Cardiac muscle cell (in vitro differentiated cells and primary cell): ENCODE data around the gene EVA1B. TPM values are rescaled to one million over a fixed set of nuclear protein-coding genes. Genes with fewer than 3 reads are reported as not detected.

ENCODE experiments used
- DNase-seq, 2 donors: peaks; one replicate each; pipeline versions ENCODE4 v3.0.0 to v3.0.0-alpha.2; 2010 to 2017; ENCODE audit warnings: low read depth in 1 of 2, low spot score in 1 of 2
- H3K27ac ChIP-seq: fragments of 200-600 bp; sonication (generic); 2 replicates; pipeline ENCODE4 v1.5.1; 2016
- H3K27me3 ChIP-seq: fragments of 200-600 bp; sonication (generic); 2 replicates; pipeline ENCODE4 v1.6.0; 2016; ENCODE audit warnings: control low read depth
- H3K36me3 ChIP-seq: fragments of 200-600 bp; sonication (generic); 2 replicates; pipeline ENCODE4 v1.5.1; 2016; ENCODE audit warnings: control low read depth
- H3K4me1 ChIP-seq: fragments of 200-600 bp; sonication (generic); 2 replicates; pipeline ENCODE4 v1.8.1; 2017; ENCODE audit warnings: low read depth, mild to moderate bottlenecking, mixed run types
- H3K4me3 ChIP-seq: fragments of 200-600 bp; sonication (generic); 2 replicates; pipeline ENCODE4 v1.5.1; 2016; ENCODE audit warnings: mild to moderate bottlenecking
- H3K9me3 ChIP-seq: fragments of 200-600 bp; sonication (generic); 2 replicates; pipeline ENCODE4 v1.5.1; 2017; ENCODE audit warnings: low read depth, mild to moderate bottlenecking, control low read depth
- polyA plus RNA-seq: library from polyadenylated mRNA; unstranded; fragments of >200 nt; fragmentation: Nextera tagmentation; extraction: Ambion mirVana; gene quantifications from 2 replicates; pipeline ENCODE4 v1.2.1, GENCODE V29; 2016
- total RNA-seq: library from RNA; depleted of rRNA; stranded (reverse); fragments of >200 nt; gene quantifications from 2 replicates; pipeline ENCODE4 v1.2.3, GENCODE V29; 2016
- TF ChIP-seq, protein P1 (sequence below): IDR thresholded peaks from 2 replicates; pipeline ENCODE4 v1.5.1; 2012; ENCODE audit warnings: low read depth, mild to moderate bottlenecking, low read length

The EVA1B gene
- total and polyA plus RNA-seq, 2 experiments from 2014 or later = 24.5 to 40.4 TPM

DNA sequence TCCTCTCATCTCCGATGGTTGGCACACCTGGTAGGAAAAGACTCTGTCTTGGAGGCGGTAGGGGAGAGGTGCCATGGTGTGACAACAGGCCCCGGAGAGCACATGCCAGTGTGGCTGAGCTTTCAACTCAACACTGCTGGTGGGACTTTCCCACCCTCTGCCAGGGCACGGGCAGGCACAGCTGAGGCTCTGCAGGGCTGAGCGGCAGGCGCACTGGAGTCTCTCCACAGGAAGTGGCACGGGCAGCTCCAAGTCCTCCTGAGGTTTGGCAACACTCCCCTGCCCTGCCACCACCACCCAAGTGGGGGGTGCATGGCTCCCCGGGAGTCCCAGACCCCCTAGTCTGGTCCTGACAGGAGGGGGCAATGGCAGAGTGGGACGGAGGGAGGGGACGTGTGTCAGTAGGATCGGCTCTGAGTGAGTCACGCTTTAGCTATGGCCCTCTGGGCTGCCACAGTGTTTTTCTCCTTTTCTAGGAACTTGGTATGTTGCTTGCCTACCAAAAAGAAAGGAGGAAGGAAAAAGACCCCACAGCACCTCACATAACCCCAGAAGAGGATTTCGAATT lies 27.3 kb upstream of the EVA1B start:
- Histone ChIP-seq H3K27me3 (no peaks in the 10 kb centered on the region), H3K4me3 (no peak overlapping the region), H3K9me3 (no peaks in the 10 kb centered on the region), H3K27ac (no peak overlapping the region), H3K4me1 (no peaks in the 10 kb centered on the region), H3K36me3 (peaks cover 17% of the 10 kb centered on the region)
- peak in 1 of 2 donors; percentile 78 for DNase-seq
- TF ChIP-seq, protein P1, sequence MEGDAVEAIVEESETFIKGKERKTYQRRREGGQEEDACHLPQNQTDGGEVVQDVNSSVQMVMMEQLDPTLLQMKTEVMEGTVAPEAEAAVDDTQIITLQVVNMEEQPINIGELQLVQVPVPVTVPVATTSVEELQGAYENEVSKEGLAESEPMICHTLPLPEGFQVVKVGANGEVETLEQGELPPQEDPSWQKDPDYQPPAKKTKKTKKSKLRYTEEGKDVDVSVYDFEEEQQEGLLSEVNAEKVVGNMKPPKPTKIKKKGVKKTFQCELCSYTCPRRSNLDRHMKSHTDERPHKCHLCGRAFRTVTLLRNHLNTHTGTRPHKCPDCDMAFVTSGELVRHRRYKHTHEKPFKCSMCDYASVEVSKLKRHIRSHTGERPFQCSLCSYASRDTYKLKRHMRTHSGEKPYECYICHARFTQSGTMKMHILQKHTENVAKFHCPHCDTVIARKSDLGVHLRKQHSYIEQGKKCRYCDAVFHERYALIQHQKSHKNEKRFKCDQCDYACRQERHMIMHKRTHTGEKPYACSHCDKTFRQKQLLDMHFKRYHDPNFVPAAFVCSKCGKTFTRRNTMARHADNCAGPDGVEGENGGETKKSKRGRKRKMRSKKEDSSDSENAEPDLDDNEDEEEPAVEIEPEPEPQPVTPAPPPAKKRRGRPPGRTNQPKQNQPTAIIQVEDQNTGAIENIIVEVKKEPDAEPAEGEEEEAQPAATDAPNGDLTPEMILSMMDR = no peak

GRCh38 chr1:36349839-36350238 lies 26.4 kb upstream of the EVA1B start:
- Histone ChIP-seq H3K27ac (no peak overlapping the region), H3K4me1 (no peaks in the 10 kb centered on the region), H3K4me3 (no peak overlapping the region), H3K27me3 (no peaks in the 10 kb centered on the region), H3K36me3 (peaks cover 17% of the 10 kb centered on the region), H3K9me3 (no peaks in the 10 kb centered on the region)
- TF ChIP-seq, protein P1 = no peak
- peak in 1 of 2 donors; percentile 31 for DNase-seq

DNA sequence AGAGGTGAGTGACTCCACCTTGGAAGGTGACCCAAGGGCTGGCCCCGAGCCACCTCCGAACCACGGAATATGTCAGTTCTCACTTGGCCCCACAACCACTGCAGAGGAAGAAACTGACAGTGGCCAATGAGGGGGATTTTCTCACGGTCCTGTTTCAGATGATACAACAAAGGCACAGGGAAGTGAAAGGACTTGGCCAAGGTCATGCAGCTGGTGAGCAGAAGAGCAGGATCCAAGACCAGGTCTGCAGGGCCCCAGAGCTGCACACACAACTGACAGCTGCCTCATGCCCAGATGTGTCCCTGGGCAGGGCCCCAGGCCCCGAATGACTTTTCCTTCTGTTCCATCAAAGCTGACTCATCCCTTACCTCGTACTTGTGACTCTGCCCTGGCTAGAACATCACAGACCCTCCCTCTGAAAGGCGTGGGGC lies 25.8 kb upstream of the EVA1B start:
- no peaks in the 10 kb centered on the region for H3K9me3 ChIP-seq

GRCh38 chr1:36346741-36347370 lies 23.4 kb upstream of the EVA1B start:
- DNase-seq = no peak
- H3K36me3 ChIP-seq = peaks cover 12% of the 10 kb centered on the region
- TF ChIP-seq, protein P1 = no peak
- no peaks in the 10 kb centered on the region for H3K9me3 ChIP-seq
- no peak overlapping the region for H3K27ac ChIP-seq
- H3K4me1 ChIP-seq = no peaks in the 10 kb centered on the region
- H3K27me3 ChIP-seq = no peaks in the 10 kb centered on the region
- no peak overlapping the region for H3K4me3 ChIP-seq

More for the DNA sequence above, 25.8 kb upstream of the EVA1B start:
- no peak overlapping the region for H3K27ac ChIP-seq
- H3K36me3 ChIP-seq = peaks cover 15% of the 10 kb centered on the region
- TF ChIP-seq, protein P1 = no peak
- H3K27me3 ChIP-seq = no peaks in the 10 kb centered on the region
- no peaks in the 10 kb centered on the region for H3K4me1 ChIP-seq
- no peak overlapping the region for H3K4me3 ChIP-seq
- DNase-seq = peak in 1 of 2 donors; percentile 9

DNA sequence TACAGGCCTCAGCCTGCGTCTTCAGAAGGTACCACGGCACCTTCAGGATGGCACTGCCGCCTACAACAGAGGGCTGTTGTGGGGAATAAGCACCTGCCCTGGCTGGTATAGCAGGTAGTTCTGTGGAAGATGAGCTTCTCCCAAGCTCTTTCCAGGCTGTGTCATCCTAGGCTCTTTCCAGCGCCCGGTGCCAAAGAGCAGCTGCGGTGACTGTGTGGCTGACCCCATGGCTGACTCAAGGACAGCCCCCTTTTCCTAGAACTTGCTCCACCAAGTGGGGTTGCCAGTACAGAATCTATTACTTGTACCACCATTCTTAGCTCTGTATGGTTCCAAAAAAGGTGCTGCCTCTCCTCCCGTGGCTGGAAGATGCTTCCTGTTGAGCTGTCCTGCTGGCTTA lies 21.9 kb upstream of the EVA1B start:
- Histone ChIP-seq H3K4me3 (no peak overlapping the region), H3K27ac (no peak overlapping the region), H3K4me1 (no peaks in the 10 kb centered on the region), H3K36me3 (peaks cover 9% of the 10 kb centered on the region), H3K27me3 (no peaks in the 10 kb centered on the region), H3K9me3 (no peaks in the 10 kb centered on the region)
- TF ChIP-seq, protein P1 = no peak
- no peak for DNase-seq
